Endothelial cell of umbilical vein (primary cell): Measurements from ENCODE around the gene HMG20B. TPM values are rescaled to one million over a fixed set of nuclear protein-coding genes. Genes with fewer than 3 reads are reported as not detected.

ENCODE experiments used
- BruUV-seq: library from RNA; stranded (reverse); fragments of 400-500 nt; replicated peaks from 2 replicates; lab custom pipeline; 2021; lab: Mats Ljungman, UMichigan
- CTCF ChIA-PET: fragments of 300-600, 350-600 bp; sonication (Branson Sonifier 250); formaldehyde crosslinking; loops from one replicate; lab custom pipeline; 2021; ENCODE audit warnings: antibody characterized with exemption, inconsistent platforms; lab: Charles Lee
- POLR2A ChIA-PET: fragments of 300-600, 350-600 bp; sonication (Branson Sonifier 250); formaldehyde crosslinking; loops from one replicate; lab custom pipeline; 2021; ENCODE audit warnings: antibody characterized with exemption, inconsistent platforms; lab: Charles Lee
- DNase-seq: peaks from one replicate; pipeline ENCODE4 v3.0.0-alpha.2; 2011; ENCODE audit warnings: low read depth, low spot score
- FAIRE-seq: peaks from 2 replicates; lab custom pipeline; 2011; peaks lifted over from hg19 to GRCh38; lab: Jason Lieb, UNC
- H2AFZ ChIP-seq: 2 replicates; pipeline ENCODE4 v1.6.0; 2012; ENCODE audit warnings: low read depth, low read length, control low read depth, inconsistent platforms
- H3K27ac ChIP-seq: 2 replicates; pipeline ENCODE4 v1.5.1; 2011; ENCODE audit warnings: low read depth, mild to moderate bottlenecking, control low read depth, low read length, moderate library complexity; ENCODE audit not compliant: insufficient read depth
- H3K27me3 ChIP-seq, 2 experiments: 2 replicates each; pipeline versions ENCODE4 v1.6.0 to v1.6.1; 2011; ENCODE audit warnings: low read length in 2 of 2, mixed read lengths in 1 of 2; ENCODE audit not compliant: control insufficient read depth in 2 of 2, insufficient read depth in 2 of 2
- H3K36me3 ChIP-seq, 2 experiments: 2 replicates in 1 of 2; 3 replicates in 1 of 2; pipeline ENCODE4 v1.5.1; 2011; ENCODE audit warnings: low read length in 2 of 2, mild to moderate bottlenecking in 1 of 2, moderate library complexity in 1 of 2; ENCODE audit not compliant: control insufficient read depth in 2 of 2, insufficient read depth in 2 of 2; ENCODE audit errors: extremely low read depth in 1 of 2
- H3K4me1 ChIP-seq: 3 replicates; pipeline ENCODE4 v1.5.1; 2011; ENCODE audit warnings: mild to moderate bottlenecking, low read length; ENCODE audit not compliant: control insufficient read depth, insufficient read depth; ENCODE audit errors: extremely low read depth
- H3K4me2 ChIP-seq: 2 replicates; pipeline ENCODE4 v1.6.1; 2011; ENCODE audit warnings: low read length, control low read depth, mixed read lengths; ENCODE audit not compliant: insufficient read depth
- H3K4me3 ChIP-seq, 3 experiments: fragments of 200-600 bp in 1 of 3; sonication (generic), shearing (Covaris generic) in 1 of 3; replicated peaks in 1 of 3; 2 replicates each; pipeline ENCODE4 v1.5.1; 2011 to 2016; ENCODE audit warnings: control low read depth in 3 of 3, low read length in 3 of 3, mild to moderate bottlenecking in 2 of 3, inconsistent platforms in 1 of 3, low read depth in 1 of 3, moderate library complexity in 1 of 3; ENCODE audit not compliant: insufficient read depth in 1 of 3
- H3K79me2 ChIP-seq: 2 replicates; pipeline ENCODE4 v1.6.0; 2012; ENCODE audit warnings: low read length, inconsistent platforms; ENCODE audit not compliant: control insufficient read depth, insufficient read depth
- H3K9ac ChIP-seq: replicated peaks from 2 replicates; pipeline ENCODE3; 2011; ENCODE audit warnings: low read length, control low read depth; ENCODE audit not compliant: insufficient read depth; ENCODE audit errors: extremely low read depth
- H3K9me1 ChIP-seq: replicated peaks from 3 replicates; pipeline ENCODE4 v1.6.0; 2011; ENCODE audit warnings: mild to moderate bottlenecking, low read length; ENCODE audit not compliant: control insufficient read depth, insufficient read depth; ENCODE audit errors: extremely low read depth
- H3K9me3 ChIP-seq: replicated peaks from 2 replicates; pipeline ENCODE4 v1.5.1; 2012; ENCODE audit warnings: low read length, inconsistent platforms; ENCODE audit not compliant: control insufficient read depth, insufficient read depth
- H4K20me1 ChIP-seq: replicated peaks from 2 replicates; pipeline ENCODE3; 2011; ENCODE audit warnings: mild to moderate bottlenecking, low read length; ENCODE audit not compliant: control insufficient read depth, insufficient read depth; ENCODE audit errors: extremely low read depth
- FOS ChIP-seq: IDR thresholded peaks from 2 replicates; pipeline ENCODE4 v1.6.1; 2011; ENCODE audit warnings: mild to moderate bottlenecking, low read length, moderate library complexity, borderline replicate concordance; ENCODE audit not compliant: insufficient read depth
- GATA2 ChIP-seq: IDR thresholded peaks from 2 replicates; pipeline ENCODE4 v1.7.0; 2011; ENCODE audit warnings: low read depth, mild to moderate bottlenecking, moderate library complexity, mixed read lengths, low read length; ENCODE audit not compliant: insufficient read length, insufficient read depth
- JUN ChIP-seq: IDR thresholded peaks from 2 replicates; pipeline ENCODE4 v1.6.1; 2011; ENCODE audit warnings: borderline replicate concordance, low read depth; ENCODE audit not compliant: insufficient read length, insufficient read depth
- MYC ChIP-seq: IDR thresholded peaks from one replicate; pipeline ENCODE4 v1.6.1; 2011; ENCODE audit warnings: mild to moderate bottlenecking, low read depth, low read length
- POLR2A ChIP-seq: IDR thresholded peaks from 2 replicates; pipeline ENCODE4 v1.6.1; 2012; ENCODE audit warnings: low read depth, mild to moderate bottlenecking, control low read depth, low read length
- POLR2AphosphoS5 ChIP-seq: IDR thresholded peaks from 2 replicates; pipeline ENCODE4 v1.6.1; 2012; ENCODE audit warnings: low read depth, mild to moderate bottlenecking, control low read depth, low read length, moderate library complexity; ENCODE audit not compliant: insufficient read depth
- dilution Hi-C: fragments of 300-500 bp; cut with MboI; formaldehyde crosslinking; loops from one replicate; pipeline ENCODE4 v1.15.0; 2019; ENCODE audit warnings: low sequenced_read_pairs; ENCODE audit not compliant: extremely low pct_ligation_motif_present
- intact Hi-C: fragments of 100-400 bp; cut with micrococcal nuclease; formaldehyde crosslinking; loops from one replicate; pipeline ENCODE4 v1.10.0; 2022
- polyA plus RNA-seq, 4 experiments: library from polyadenylated mRNA; depleted of rRNA in 3 of 4; stranded (reverse) in 3 of 4; unstranded in 1 of 4; fragments of >200 nt; gene quantifications; 2 replicates each; pipeline versions ENCODE4 v1.2.1 to v1.2.3, GENCODE V29; 2011 to 2012; ENCODE audit warnings: missing spikeins in 1 of 4
- total RNA-seq: library from RNA; stranded (reverse); gene quantifications from 2 replicates; pipeline ENCODE4 v1.2.3, GENCODE V29; 2021
- TF ChIP-seq, protein P1 (sequence below), 2 donors: IDR thresholded peaks; 1 replicate in 1 of 2; 2 replicates in 1 of 2; pipeline ENCODE4 v1.5.1; 2011; ENCODE audit warnings: low read length in 2 of 2, mild to moderate bottlenecking in 2 of 2, moderate library complexity in 2 of 2, control low read depth in 1 of 2, inconsistent platforms in 1 of 2, low read depth in 1 of 2; ENCODE audit not compliant: insufficient read depth in 1 of 2; ENCODE audit errors: extremely low read depth in 1 of 2

HMG20B gene
- total and polyA plus RNA-seq, 2 donors (not counting 3 experiments of a cell fraction or from before 2014, with no cell fraction given): 53.2 to 98.2 TPM

DNA sequence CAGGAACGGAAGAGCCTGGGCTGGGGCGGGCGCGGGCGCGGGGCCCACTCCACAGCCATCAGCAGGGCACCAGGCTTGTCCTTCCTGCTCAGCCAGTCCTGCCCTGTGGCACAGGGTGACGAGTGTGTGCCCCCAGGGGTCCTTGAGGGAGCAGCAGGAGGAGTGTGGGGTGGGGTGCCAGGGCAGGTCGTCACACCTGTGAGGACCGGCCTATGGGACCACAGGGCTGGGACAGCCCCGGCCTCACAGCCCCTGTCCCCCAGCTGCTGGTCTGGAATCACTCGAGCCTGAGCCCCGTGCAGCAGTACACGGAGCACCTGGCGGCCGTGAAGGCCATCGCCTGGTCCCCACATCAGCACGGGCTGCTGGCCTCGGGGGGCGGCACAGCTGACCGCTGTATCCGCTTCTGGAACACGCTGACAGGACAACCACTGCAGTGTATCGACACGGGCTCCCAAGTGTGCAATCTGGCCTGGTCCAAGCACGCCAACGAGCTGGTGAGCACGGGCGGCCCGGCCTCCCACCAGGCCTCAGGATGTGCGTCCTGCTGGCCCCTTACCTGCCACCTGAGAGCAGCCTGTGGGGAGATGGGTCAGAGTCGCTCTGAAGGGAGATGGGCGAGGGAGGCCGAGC lies 40.5 kb upstream of the HMG20B start:
- Histone ChIP-seq H3K4me3 (no peak overlapping the region), H3K27me3 (no peaks in the 10 kb centered on the region), H2AFZ (no peak overlapping the region), H3K4me2 (no peak overlapping the region), H3K9ac (no peak overlapping the region), H3K9me1 (no peaks in the 10 kb centered on the region), H3K36me3 (peaks cover 9 to 50% of the 10 kb centered on the region in 2 experiments), H3K27ac (no peak overlapping the region), H3K4me1 (no peaks in the 10 kb centered on the region), H3K9me3 (no peaks in the 10 kb centered on the region), H4K20me1 (no peaks in the 10 kb centered on the region), H3K79me2 (no peaks in the 10 kb centered on the region)
- ChIA-PET POLR2A (no interaction called here), CTCF (interaction anchor here (1.2 kb wide), 1 partner anchor 13 kb away, joined by 4 read pairs; no protein-coding TSS in a partner anchor)
- FAIRE-seq (no peak), DNase-seq (no peak)
- no peak for TF ChIP-seq MYC
- no peak for TF ChIP-seq JUN
- no peak for TF ChIP-seq POLR2A
- TF ChIP-seq POLR2AphosphoS5: no peak
- no peak for TF ChIP-seq FOS
- dilution Hi-C loops: no loop called here
- intact Hi-C loops: no loop called here
- no TSS peak for BruUV-seq

- Histone ChIP-seq H4K20me1 (no peaks in the 10 kb centered on the region), H3K36me3 (peaks cover 9 to 46% of the 10 kb centered on the region in 2 experiments), H3K4me1 (no peaks in the 10 kb centered on the region), H3K4me2 (no peak overlapping the region), H2AFZ (no peak overlapping the region), H3K9me1 (no peaks in the 10 kb centered on the region), H3K4me3 (no peak overlapping the region), H3K79me2 (no peaks in the 10 kb centered on the region), H3K27me3 (no peaks in the 10 kb centered on the region), H3K9ac (no peak overlapping the region), H3K9me3 (no peaks in the 10 kb centered on the region), H3K27ac (no peak overlapping the region)
- POLR2A ChIA-PET: no interaction called here
- dilution Hi-C loops: no loop called here
- FAIRE-seq: no peak
- CTCF ChIA-PET: no interaction called here
- no peak for DNase-seq
- TF ChIP-seq POLR2AphosphoS5 (no peak), GATA2 (no peak), POLR2A (no peak), JUN (no peak), MYC (no peak)
- TF ChIP-seq, protein P1, sequence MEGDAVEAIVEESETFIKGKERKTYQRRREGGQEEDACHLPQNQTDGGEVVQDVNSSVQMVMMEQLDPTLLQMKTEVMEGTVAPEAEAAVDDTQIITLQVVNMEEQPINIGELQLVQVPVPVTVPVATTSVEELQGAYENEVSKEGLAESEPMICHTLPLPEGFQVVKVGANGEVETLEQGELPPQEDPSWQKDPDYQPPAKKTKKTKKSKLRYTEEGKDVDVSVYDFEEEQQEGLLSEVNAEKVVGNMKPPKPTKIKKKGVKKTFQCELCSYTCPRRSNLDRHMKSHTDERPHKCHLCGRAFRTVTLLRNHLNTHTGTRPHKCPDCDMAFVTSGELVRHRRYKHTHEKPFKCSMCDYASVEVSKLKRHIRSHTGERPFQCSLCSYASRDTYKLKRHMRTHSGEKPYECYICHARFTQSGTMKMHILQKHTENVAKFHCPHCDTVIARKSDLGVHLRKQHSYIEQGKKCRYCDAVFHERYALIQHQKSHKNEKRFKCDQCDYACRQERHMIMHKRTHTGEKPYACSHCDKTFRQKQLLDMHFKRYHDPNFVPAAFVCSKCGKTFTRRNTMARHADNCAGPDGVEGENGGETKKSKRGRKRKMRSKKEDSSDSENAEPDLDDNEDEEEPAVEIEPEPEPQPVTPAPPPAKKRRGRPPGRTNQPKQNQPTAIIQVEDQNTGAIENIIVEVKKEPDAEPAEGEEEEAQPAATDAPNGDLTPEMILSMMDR (IDR thresholded peaks at IDR 0.05; ENCODE audit: extremely low read depth in 1 of 2, insufficient read depth in 1 of 2, low read depth in 1 of 2, low read length in 2 of 2): no peak
- BruUV-seq: no TSS peak
- intact Hi-C loops: no loop called here
Observed at GRCh38 chr19:3533033-3533432, 39.7 kb upstream of the HMG20B start.
